SK-N-MC (cell line): ENCODE measurements around the gene SMARCA1.

Experiments used
- EZH2 ChIP-seq: fragments of 200-600 bp; sonication (generic); IDR thresholded peaks from one replicate; pipeline ENCODE4 v1.6.1; 2017; ENCODE audit warnings: antibody characterized with exemption
- POLR2AphosphoS5 ChIP-seq: IDR thresholded peaks from 2 replicates; pipeline ENCODE4 v1.6.1; 2012; ENCODE audit warnings: mild to moderate bottlenecking, low read depth, low read length, borderline replicate concordance

DNA sequence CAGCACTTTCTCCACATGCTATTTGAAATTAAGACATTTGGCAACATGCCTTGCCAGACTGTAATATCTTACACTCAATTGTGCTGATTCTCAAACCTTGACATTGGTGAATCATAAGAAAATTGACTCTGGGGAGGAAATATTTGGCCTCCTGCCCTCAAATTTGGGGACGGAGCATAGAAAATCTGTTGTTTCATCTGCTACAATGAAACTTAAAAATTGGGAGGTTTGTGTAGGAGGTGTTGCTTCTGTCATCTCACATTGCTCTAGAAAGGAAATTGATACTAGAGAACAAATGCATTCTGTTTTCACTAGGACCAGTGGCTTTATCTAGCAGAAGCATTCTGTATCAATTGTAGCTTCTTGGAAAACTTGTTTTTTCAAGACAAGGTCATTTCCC is 22.1 kb upstream of the SMARCA1 start:
- no peak for TF ChIP-seq EZH2
- no peak for TF ChIP-seq POLR2AphosphoS5
